ENCODE data around the gene CYBA.

The CYBA gene

DNA sequence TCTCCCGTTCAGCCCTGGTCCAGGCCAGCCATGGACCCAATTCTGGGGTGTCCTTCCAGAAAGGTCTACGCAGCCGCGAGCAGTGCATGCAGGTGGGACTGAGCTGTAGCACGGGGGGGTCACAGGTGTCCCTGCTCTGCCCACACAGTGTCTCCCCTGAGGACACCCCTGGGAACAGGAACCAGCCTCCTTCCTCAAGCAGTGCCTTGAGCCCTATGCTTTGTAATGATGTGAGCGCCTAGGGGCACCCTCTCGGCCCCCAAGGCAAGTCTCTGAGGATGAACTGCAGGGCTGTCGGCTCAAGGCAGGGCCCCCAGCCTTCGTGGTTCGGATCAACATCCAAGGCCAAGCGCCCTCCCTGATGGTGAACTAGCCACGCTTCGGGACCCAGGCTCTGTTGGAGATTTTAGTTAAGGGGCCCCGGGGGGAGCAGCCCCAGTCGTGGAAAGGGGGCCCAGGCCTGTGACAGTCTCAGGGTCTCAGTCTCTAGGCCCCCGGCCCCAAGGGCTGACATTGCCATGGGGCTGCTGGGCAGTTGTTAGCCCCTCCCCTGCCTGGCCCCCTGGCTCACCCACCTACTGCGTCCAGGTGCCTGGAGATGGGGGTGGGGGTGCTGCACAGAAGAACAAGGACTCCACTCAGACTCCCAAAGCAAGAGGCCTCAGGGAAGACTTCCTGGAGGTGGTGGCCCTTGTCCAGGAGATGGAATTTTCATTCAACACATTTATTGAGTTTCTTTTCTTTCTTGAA lies 10.2 kb downstream of the CYBA start:
- no peak for DNase-seq (ENCODE audit: low spot score in 2 of 2)
- Histone ChIP-seq H3K27me3 (ENCODE audit: low read depth) (peaks cover 27% of the 10 kb centered on the region), H3K4me3 (no peak overlapping the region), H3K4me1 (no peaks in the 10 kb centered on the region), H3K36me3 (replicated peaks) (no peaks in the 10 kb centered on the region), H3K9me3 (no peaks in the 10 kb centered on the region)
- in situ Hi-C loops (cut with MboI; ENCODE audit: low sequenced_read_pairs), result no loop called here

DNA sequence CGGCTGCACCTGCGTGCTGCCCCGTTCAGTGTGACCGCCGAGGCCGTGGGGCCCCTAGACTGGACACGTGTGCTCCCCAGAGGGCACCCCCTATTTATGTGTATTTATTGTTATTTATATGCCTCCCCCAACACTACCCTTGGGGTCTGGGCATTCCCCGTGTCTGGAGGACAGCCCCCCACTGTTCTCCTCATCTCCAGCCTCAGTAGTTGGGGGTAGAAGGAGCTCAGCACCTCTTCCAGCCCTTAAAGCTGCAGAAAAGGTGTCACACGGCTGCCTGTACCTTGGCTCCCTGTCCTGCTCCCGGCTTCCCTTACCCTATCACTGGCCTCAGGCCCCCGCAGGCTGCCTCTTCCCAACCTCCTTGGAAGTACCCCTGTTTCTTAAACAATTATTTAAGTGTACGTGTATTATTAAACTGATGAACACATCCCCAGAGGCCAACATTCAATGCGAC lies 10.8 kb downstream of the CYBA start:
- Histone ChIP-seq H3K4me1 (no peaks in the 10 kb centered on the region), H3K36me3 (replicated peaks) (no peaks in the 10 kb centered on the region), H3K9me3 (no peaks in the 10 kb centered on the region), H3K27me3 (ENCODE audit: low read depth) (peaks cover 27% of the 10 kb centered on the region), H3K4me3 (no peak overlapping the region)
- no peak for DNase-seq (ENCODE audit: low spot score in 2 of 2)
- in situ Hi-C loops (cut with MboI; ENCODE audit: low sequenced_read_pairs), result no loop called here

DNA sequence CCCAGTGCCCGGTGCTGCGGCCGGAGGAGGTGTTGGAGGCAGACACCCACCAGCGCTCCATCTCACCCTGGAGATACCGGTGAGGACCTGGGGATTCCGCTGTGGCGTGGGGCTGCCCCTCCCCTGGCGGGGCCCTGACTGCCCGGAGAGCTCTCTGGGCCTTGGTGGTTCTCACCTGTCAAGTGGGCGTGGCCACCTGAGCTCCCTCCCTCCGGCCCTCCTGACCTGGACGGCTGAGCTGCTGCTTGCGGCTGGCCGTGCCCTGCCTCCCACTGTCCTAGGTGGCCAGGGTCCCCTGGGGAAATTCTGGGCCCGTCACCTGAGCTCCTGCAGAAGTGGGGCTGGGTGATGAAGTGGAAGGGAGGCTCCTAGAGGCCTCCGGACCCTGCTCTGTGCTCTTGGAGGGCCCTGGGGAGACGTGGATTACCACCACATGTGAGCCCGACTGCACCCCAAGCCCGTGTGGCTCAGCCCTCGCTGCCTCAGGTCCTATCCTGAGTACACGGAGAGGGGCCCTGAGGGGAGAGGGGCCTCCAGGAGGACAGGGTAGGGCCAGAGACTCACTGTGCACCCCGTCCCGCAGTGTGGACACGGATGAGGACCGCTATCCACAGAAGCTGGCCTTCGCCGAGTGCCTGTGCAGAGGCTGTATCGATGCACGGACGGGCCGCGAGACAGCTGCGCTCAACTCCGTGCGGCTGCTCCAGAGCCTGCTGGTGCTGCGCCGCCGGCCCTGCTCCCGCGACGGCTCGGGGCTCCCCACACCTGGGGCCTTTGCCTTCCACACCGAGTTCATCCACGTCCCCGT lies 11.4 kb downstream of the CYBA start:
- in situ Hi-C loops (cut with MboI; ENCODE audit: low sequenced_read_pairs), result no loop called here
- DNase-seq (ENCODE audit: low spot score in 2 of 2), result no peak
- Histone ChIP-seq H3K4me3 (no peak overlapping the region), H3K36me3 (replicated peaks) (no peaks in the 10 kb centered on the region), H3K4me1 (no peaks in the 10 kb centered on the region), H3K27me3 (ENCODE audit: low read depth) (peaks cover 27% of the 10 kb centered on the region), H3K9me3 (no peaks in the 10 kb centered on the region)

DNA sequence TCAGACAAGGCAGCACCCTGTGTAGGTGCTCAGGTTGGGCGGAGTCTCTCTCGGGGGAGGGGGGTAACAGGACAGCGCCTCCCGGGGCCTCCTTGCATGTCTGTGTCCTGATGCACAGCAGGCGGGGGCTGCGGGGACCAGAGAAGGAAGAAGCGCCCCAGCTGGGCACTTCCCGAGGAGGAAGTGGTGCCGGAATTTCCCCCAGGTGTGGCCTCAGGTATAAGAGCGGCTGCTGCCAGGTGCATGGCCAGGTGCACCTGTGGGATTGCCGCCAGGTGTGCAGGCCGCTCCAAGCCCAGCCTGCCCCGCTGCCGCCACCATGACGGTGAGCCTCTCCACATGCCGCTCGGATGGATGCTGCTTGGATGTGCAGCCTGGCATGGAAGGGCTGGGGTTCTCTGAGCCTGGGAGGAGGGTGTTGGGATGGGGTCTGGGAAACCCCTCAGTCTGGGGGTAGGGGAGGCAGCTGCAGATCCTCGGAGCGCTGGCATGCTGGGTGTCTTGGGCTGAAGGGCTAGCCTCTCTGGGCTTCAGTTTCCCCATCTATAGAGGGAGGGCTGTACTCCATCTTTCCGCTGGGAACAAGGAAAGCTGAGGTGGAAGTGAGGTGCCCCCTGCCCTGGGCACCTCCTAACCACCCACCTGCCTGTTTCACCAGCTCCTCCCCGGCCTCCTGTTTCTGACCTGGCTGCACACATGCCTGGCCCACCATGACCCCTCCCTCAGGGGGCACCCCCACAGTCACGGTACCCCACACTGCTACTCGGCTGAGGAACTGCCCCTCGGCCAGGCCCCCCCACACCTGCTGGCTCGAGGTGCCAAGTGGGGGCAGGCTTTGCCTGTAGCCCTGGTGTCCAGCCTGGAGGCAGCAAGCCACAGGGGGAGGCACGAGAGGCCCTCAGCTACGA lies 12.3 kb downstream of the CYBA start, which contains the start of gene IL17C:
IL17C (plus strand) TSS at position 250 of the 908 bp plus-strand sequence; CDS start at position 320, 70 bp downstream.
- in situ Hi-C loops (cut with MboI; ENCODE audit: low sequenced_read_pairs), result no loop called here
- Histone ChIP-seq H3K27me3 (ENCODE audit: low read depth) (peaks cover 27% of the 10 kb centered on the region), H3K36me3 (replicated peaks) (no peaks in the 10 kb centered on the region; the same call in 1 of the 2 replicates), H3K4me1 (no peaks in the 10 kb centered on the region), H3K9me3 (no peaks in the 10 kb centered on the region), H3K4me3 (no peak within 1 kb of the TSS)
- DNase-seq (ENCODE audit: low spot score in 2 of 2), result no peak

DNA sequence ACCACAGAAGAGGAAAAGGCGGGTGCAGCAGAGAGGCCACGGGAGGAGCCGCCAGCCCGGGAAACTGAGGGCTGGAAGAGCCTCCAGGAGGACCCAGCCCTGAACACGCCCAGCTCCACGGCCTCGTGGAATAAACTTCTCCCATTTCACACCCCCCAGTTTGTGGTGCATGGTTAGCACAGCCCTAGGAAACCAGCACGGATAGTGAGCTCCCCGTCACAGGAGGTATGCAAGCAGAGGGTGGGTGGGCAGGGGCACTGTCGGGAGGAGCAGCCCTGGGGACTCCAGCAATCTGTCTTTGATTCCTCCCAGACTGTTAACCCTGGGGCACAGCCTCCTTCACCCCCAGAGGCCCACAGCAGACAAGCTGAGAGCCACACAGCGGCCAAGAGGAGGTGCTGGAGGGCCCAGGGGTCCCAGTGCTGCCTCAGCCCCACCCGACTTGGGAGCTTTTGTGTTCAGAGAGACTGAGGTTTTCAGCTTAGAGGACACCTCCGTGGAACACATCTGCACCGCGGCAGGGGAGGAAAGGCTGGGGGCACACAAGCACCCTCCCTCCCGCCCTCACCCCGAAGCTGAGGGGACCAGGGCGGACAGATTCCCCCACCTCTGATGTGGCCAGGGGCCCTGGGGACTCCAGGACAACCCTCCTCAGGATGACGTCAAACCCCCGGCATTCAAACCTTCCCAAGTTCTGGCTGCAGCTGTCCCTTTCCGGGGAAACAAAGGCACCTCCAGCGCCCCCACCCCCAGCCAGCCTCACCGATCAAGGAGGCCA lies 14.2 kb downstream of the CYBA start:
- Histone ChIP-seq H3K27me3 (ENCODE audit: low read depth) (peaks cover 27% of the 10 kb centered on the region), H3K4me3 (no peak overlapping the region), H3K9me3 (no peaks in the 10 kb centered on the region), H3K36me3 (replicated peaks) (peaks cover 5% of the 10 kb centered on the region), H3K4me1 (no peaks in the 10 kb centered on the region)
- DNase-seq (ENCODE audit: low spot score in 2 of 2), result no peak
- in situ Hi-C loops (cut with MboI; ENCODE audit: low sequenced_read_pairs), result no loop called here

DNA sequence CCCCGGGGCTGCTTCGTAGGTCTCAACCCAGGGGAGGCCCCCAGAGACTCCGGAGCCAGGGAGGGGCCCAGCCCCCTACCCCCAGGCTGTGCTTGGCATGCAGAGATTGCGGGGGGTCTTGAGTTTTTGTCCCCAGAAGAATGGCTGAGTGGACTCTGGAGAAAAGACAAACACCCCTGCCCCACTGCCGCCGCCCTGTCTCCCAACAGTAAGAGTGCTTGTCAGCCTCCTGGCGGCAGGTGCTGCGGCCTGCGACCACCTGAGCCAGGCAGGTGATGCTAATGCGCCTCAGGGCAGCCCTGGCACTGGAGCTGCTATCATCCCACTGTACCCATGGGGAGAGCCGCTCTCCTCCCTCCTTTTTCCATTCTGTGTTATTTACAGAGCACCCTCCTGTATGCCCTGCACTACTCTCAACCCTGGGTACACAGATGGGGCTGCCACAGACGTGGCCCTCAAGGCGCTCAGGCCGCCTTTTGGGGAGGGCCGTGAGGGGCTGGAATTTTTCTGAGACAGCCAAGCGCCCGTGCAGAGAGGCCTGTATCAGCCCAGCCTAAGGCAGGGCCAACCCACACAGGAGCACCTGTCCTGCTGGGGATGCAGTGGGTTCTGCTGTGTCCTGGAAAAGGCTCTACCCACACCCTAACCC lies 15.1 kb downstream of the CYBA start:
- DNase-seq (ENCODE audit: low spot score in 2 of 2), result no peak
- H3K9me3 ChIP-seq, result no peaks in the 10 kb centered on the region
- H3K4me1 ChIP-seq, result no peaks in the 10 kb centered on the region
- in situ Hi-C loops (cut with MboI; ENCODE audit: low sequenced_read_pairs), result no loop called here
- H3K4me3 ChIP-seq, result no peak overlapping the region
- peaks cover 10% of the 10 kb centered on the region for H3K36me3 ChIP-seq (replicated peaks)
- H3K27me3 ChIP-seq (ENCODE audit: low read depth), result peaks cover 26% of the 10 kb centered on the region

DNA sequence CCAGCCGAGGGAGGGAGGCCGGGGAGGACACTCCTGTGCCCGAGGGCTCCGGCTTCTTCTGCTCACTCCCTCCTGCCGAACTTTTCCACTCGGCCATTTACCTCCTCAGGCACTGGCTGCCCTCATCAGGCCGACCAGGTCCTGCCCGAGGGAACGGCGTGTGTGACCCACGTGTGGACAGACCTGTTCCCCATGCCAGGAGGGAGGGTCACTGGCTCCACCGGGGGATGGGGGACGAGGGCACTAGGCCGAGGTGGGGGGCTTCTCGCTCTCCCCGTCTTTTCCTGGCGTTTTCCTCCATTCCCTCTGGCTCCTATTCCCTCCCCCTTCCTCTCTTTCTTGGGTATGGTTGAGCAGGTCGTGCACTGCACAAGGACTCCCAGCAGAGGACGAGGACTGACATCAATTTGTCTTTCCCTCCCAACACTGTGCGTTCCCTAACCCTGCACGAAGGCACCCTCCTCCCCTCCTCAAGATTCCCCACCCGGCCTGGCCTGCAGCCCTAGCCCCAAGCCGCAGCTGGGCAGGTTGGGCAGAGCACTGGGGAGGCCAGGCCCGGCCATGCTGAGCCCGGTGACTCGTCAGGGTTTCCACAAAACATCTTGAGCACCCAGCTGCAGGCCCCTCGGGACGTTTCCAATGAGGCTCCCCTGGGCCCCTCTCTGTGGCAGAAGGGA lies 15.7 kb downstream of the CYBA start:
- H3K27me3 ChIP-seq (ENCODE audit: low read depth), result peaks cover 19% of the 10 kb centered on the region
- H3K36me3 ChIP-seq (replicated peaks), result peaks cover 13% of the 10 kb centered on the region
- no peaks in the 10 kb centered on the region for H3K9me3 ChIP-seq
- DNase-seq (ENCODE audit: low spot score in 2 of 2), result no peak
- in situ Hi-C loops (cut with MboI; ENCODE audit: low sequenced_read_pairs), result no loop called here
- no peaks in the 10 kb centered on the region for H3K4me1 ChIP-seq
- no peak overlapping the region for H3K4me3 ChIP-seq

DNA sequence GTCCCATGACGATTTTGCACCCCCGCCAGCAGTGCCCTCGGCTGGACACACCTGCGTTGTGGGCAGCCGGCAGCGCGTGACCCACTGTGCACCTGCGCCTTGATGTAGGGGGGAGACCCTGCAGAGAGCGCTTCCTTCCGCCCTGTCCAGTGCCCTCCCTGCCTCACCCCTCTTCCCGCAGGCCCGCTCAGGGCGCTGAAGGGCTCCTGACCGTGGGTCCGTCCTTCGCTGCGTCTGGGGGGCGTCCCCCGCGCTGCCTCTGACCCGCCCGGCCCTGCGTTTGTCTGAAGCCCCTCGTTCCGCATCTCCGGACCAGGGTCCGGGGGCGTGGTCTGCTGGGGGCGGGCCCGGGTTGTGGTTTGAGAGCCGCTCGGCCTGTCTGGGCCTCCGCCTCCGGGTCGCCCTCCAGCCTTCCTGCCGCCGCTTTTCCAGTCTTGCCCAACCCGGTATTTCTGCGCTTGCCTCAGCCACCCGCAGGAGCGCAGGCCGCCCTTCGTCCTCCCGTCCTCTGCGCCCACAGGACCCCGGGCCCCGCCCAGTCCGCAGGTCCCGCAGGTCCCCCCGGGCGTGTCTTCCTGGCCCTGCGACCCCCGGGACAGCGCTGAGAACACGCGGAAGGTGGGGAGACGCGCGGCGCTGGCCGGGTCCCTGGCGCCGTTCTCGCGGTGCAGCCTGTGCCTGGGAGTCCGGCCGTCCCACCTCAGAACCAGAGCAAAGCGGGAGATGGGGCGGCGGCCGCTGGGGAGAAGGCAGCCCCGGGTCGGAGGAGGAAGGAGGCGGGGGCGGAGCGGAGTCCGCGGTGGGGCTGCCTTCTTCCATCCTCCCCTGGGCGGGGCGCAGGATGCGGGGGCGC lies 16.5 kb downstream of the CYBA start:
- Histone ChIP-seq H3K27me3 (ENCODE audit: low read depth) (peaks cover 11% of the 10 kb centered on the region), H3K9me3 (no peaks in the 10 kb centered on the region), H3K4me3 (no peak overlapping the region), H3K4me1 (no peaks in the 10 kb centered on the region), H3K36me3 (replicated peaks) (peaks cover 20% of the 10 kb centered on the region)
- no peak for DNase-seq (ENCODE audit: low spot score in 2 of 2)
- in situ Hi-C loops (cut with MboI; ENCODE audit: low sequenced_read_pairs), result no loop called here

DNA sequence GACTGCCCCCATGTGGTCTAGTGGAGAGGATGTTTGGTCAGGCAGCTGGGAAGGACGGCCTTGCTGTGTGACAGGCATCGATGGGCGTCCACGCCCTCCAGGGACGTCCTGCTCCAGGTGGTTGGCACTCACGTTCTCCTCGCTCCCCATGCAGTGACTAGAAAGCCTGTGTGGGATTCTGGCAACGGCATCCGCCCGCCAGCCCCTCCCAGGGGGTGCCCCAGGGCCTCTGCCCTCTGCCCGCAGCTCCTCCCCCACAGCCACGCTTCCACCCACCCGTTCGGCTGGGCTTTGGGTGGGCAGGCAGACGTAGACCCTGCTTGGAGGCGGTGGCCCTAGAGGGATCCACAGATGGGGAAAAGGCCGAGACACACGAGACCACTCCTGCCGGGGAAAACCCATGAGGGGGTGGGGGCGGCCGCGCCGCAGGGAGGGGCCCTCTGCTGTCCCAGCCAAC lies 17.1 kb downstream of the CYBA start:
- no peaks in the 10 kb centered on the region for H3K9me3 ChIP-seq
- no peak overlapping the region for H3K4me3 ChIP-seq
- no peaks in the 10 kb centered on the region for H3K4me1 ChIP-seq
- peaks cover 26% of the 10 kb centered on the region for H3K36me3 ChIP-seq (replicated peaks)
- in situ Hi-C loops (cut with MboI; ENCODE audit: low sequenced_read_pairs), result no loop called here
- peaks cover 5% of the 10 kb centered on the region; the same call in 1 of the 2 replicates for H3K27me3 ChIP-seq (ENCODE audit: low read depth)
- DNase-seq (ENCODE audit: low spot score in 2 of 2), result no peak

DNA sequence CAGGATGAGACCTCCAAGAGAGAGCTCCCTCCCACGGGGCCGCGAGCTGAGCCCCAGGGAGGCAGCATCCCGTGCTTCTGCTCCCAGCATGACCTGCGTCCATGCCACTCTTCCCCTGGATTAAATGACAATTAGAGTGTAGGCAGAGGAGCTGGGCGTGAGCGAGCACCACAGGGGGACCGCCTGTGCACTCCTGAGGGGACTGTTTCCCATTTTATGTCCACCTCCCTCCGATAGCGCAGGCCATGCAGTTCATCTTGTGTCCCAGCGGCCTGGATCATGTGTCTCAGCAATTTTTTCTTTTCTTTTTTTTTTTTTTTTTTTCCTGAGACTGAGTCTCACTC lies 18.3 kb downstream of the CYBA start:
- no peaks in the 10 kb centered on the region for H3K4me1 ChIP-seq
- in situ Hi-C loops (cut with MboI; ENCODE audit: low sequenced_read_pairs), result no loop called here

DNA sequence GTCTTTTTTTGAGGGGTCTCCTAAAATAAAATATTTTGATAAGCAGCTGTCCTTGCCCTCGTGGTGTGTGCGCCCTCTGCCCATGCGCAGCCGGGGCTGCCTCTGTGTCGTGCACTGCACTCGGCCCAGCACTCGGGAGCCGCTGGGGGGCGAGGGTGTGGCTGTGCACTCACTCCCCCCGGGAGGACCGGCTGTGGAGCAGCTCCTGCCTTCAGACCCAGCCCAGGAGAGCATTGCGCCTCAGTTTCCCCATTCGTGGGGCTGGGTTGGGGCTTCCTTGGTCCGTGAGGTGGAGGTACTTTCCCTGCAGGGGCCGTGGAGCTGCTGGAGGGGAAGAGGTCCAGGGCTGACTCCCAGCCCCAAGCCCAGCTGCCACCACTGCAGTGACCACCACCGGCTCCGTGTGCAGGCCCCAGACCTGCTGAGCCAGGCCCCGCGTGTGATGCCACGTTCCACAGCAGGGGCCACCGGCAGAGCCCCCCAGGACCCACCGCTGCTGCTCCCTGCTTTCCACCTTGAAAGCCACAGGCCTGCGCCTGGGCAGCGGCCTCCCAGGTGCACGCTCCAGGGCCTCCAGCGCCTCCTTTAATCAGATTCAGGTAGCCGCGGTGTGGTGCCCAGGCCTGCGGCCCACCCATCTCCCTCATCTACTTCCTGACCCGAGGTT lies 18.8 kb downstream of the CYBA start:
- no peak for DNase-seq (ENCODE audit: low spot score in 2 of 2)
- Histone ChIP-seq H3K36me3 (replicated peaks) (peaks cover 41% of the 10 kb centered on the region), H3K4me3 (no peak overlapping the region), H3K27me3 (ENCODE audit: low read depth) (no peaks in the 10 kb centered on the region), H3K9me3 (no peaks in the 10 kb centered on the region), H3K4me1 (no peaks in the 10 kb centered on the region)
- in situ Hi-C loops (cut with MboI; ENCODE audit: low sequenced_read_pairs), result no loop called here

More for the DNA sequence above, 18.3 kb downstream of the CYBA start:
- Histone ChIP-seq H3K9me3 (no peaks in the 10 kb centered on the region), H3K4me3 (no peak overlapping the region), H3K36me3 (replicated peaks) (peaks cover 37% of the 10 kb centered on the region), H3K27me3 (ENCODE audit: low read depth) (no peaks in the 10 kb centered on the region)
- no peak for DNase-seq (ENCODE audit: low spot score in 2 of 2)
